Measurements from ENCODE around the gene LSAMP. TPM values are rescaled to one million over a fixed set of nuclear protein-coding genes. Genes with fewer than 3 reads are reported as not detected.

The LSAMP gene
- total and polyA plus RNA-seq, 2 of the 4 experiments (the other 2 are of a cell fraction), result 7.9 to 8.0 TPM

- in situ Hi-C loops (cut with MboI; ENCODE audit: low sequenced_read_pairs), result loop anchor here (25.0 kb wide), 2 partner anchors 969 to 1444 kb away; no protein-coding TSS in a partner anchor
- TF ChIP-seq CTCF (conservative IDR thresholded peaks at IDR 0.05; ENCODE audit: low read depth, low read length) (no peak), POLR2A (IDR thresholded peaks at IDR 0.05; ENCODE audit: low read depth, low read length) (no peak), FOS (IDR thresholded peaks at IDR 0.05; ENCODE audit: low read depth, low read length) (no peak), BHLHE40 (IDR thresholded peaks at IDR 0.05; ENCODE audit: low read depth, low read length) (no peak), RFX5 (IDR thresholded peaks at IDR 0.05; ENCODE audit: low read depth, low read length) (no peak)
- TF ChIP-seq, protein P1, sequence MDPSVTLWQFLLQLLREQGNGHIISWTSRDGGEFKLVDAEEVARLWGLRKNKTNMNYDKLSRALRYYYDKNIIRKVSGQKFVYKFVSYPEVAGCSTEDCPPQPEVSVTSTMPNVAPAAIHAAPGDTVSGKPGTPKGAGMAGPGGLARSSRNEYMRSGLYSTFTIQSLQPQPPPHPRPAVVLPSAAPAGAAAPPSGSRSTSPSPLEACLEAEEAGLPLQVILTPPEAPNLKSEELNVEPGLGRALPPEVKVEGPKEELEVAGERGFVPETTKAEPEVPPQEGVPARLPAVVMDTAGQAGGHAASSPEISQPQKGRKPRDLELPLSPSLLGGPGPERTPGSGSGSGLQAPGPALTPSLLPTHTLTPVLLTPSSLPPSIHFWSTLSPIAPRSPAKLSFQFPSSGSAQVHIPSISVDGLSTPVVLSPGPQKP (IDR thresholded peaks at IDR 0.05; ENCODE audit: borderline replicate concordance, low read depth, low read length), result no peak
- intact Hi-C loops (cut with micrococcal nuclease), result loop anchor here (10.0 kb wide), 1 partner anchor 58 kb away; no protein-coding TSS in a partner anchor
- H4K91ac ChIP-seq (ENCODE audit: insufficient read depth, low read depth, low read length), result peak overlapping the region; percentile 43
- ATAC-seq (ENCODE audit: low read depth) (peak; percentile 19; the same call in 1 of the 2 replicates), DNase-seq (peak; percentile 58)
- peak overlapping the region; percentile 90 for H3K18ac ChIP-seq (ENCODE audit: low read depth, low read length)
- H3K27me3 ChIP-seq (ENCODE audit: control insufficient read depth, insufficient read depth, low read length), result no peaks in the 10 kb centered on the region
- peak overlapping the region; percentile 58 for H2BK20ac ChIP-seq (ENCODE audit: low read depth, low read length)
- peak overlapping the region; percentile 99 for H2BK5ac ChIP-seq (ENCODE audit: low read depth, low read length, poor library complexity, severe bottlenecking)
- H3K4me1 ChIP-seq (ENCODE audit: control insufficient read depth, insufficient read depth, low read length), result peaks cover 16% of the 10 kb centered on the region
- H4K5ac ChIP-seq (ENCODE audit: low read depth, low read length), result peak overlapping the region; percentile 67; the same call in 1 of the 2 replicates
- dilution Hi-C loops (cut with HindIII; ENCODE audit: low sequenced_read_pairs, unreplicated experiment), result no loop called here
- WGBS, 2 experiments (ENCODE audit: extremely low coverage in 2 of 2, insufficient read length in 1 of 2), result no CpG with 5 or more reads among the region's 4 CpGs
- ChIA-PET CTCF (no interaction called here), POLR2A (ENCODE audit: unreplicated experiment) (no interaction called here)
- H4K8ac ChIP-seq (ENCODE audit: low read depth in 2 of 2, low read length in 2 of 2), result peak overlapping the region; percentile 19 to 20; a peak in 1 of 4 replicates
- H3K9ac ChIP-seq (ENCODE audit: low read depth, low read length), result no peak overlapping the region
- H3K4ac ChIP-seq (ENCODE audit: low read depth, low read length), result peak overlapping the region; percentile 41; the same call in 1 of the 2 replicates
- H3K14ac ChIP-seq (replicated peaks; ENCODE audit: low read depth, low read length), result peak overlapping the region; percentile 17
- H2AFZ ChIP-seq (replicated peaks; ENCODE audit: low read length, poor library complexity), result no peak overlapping the region
- H3K9me3 ChIP-seq (ENCODE audit: control insufficient read depth, insufficient read depth, low read length), result no peaks in the 10 kb centered on the region
- no peaks in the 10 kb centered on the region for H4K20me1 ChIP-seq (ENCODE audit: insufficient read depth, low read length)
- H3K79me1 ChIP-seq (ENCODE audit: low read depth in 1 of 2, low read length in 2 of 2), result no peaks in the 10 kb centered on the region
- peak overlapping the region; percentile 36; the same call in 1 of the 2 replicates for H3K4me2 ChIP-seq (ENCODE audit: low read depth, low read length)
- no peak overlapping the region for H3K56ac ChIP-seq (ENCODE audit: extremely low read depth, insufficient read depth, low read length)
- H3K4me3 ChIP-seq (ENCODE audit: insufficient read depth, low read depth, low read length), result no peak overlapping the region
- BruUV-seq (replicated peaks), result no TSS peak
- H3K23ac ChIP-seq (ENCODE audit: low read depth, low read length), result peak overlapping the region; percentile 1; the same call in 1 of the 2 replicates
- peak overlapping the region; percentile 60 for H2BK120ac ChIP-seq (ENCODE audit: low read depth, low read length)
- H3K36me3 ChIP-seq (ENCODE audit: control insufficient read depth, insufficient read depth, low read length), result peaks cover 2% of the 10 kb centered on the region; the same call in 1 of the 2 replicates
- no peak overlapping the region for H2AK9ac ChIP-seq (replicated peaks; ENCODE audit: low read depth, low read length, poor library complexity)
- H2AK5ac ChIP-seq (ENCODE audit: low read depth, low read length), result peak overlapping the region; percentile 36
- H3K9me1 ChIP-seq (ENCODE audit: insufficient read depth, low read length), result peaks cover 4% of the 10 kb centered on the region
- H3K27ac ChIP-seq (ENCODE audit: insufficient read depth, low read length), result peak overlapping the region; percentile 16; the same call in 1 of the 2 replicates
- H2BK15ac ChIP-seq (ENCODE audit: low read depth, low read length), result peak overlapping the region; percentile 9; the same call in 1 of the 3 replicates
These were observed 638.8 kb downstream of the LSAMP start for GRCh38 chr3:115806501-115806900.
